Endothelial cell of umbilical vein (primary cell): ENCODE measurements around the gene ANKFN1. TPM values are rescaled to one million over a fixed set of nuclear protein-coding genes. Genes with fewer than 3 reads are reported as not detected.

Experiments used
- BruUV-seq: library from RNA; stranded (reverse); fragments of 400-500 nt; replicated peaks from 2 replicates; lab custom pipeline; 2021; lab: Mats Ljungman, UMichigan
- CTCF ChIA-PET: fragments of 300-600, 350-600 bp; sonication (Branson Sonifier 250); formaldehyde crosslinking; loops from one replicate; lab custom pipeline; 2021; ENCODE audit warnings: antibody characterized with exemption, inconsistent platforms; lab: Charles Lee
- POLR2A ChIA-PET: fragments of 300-600, 350-600 bp; sonication (Branson Sonifier 250); formaldehyde crosslinking; loops from one replicate; lab custom pipeline; 2021; ENCODE audit warnings: antibody characterized with exemption, inconsistent platforms; lab: Charles Lee
- DNase-seq: peaks from one replicate; pipeline ENCODE4 v3.0.0-alpha.2; 2011; ENCODE audit warnings: low read depth, low spot score
- FAIRE-seq: peaks from 2 replicates; lab custom pipeline; 2011; peaks lifted over from hg19 to GRCh38; lab: Jason Lieb, UNC
- H2AFZ ChIP-seq: 2 replicates; pipeline ENCODE4 v1.6.0; 2012; ENCODE audit warnings: low read depth, low read length, control low read depth, inconsistent platforms
- H3K27ac ChIP-seq: 2 replicates; pipeline ENCODE4 v1.5.1; 2011; ENCODE audit warnings: low read depth, mild to moderate bottlenecking, control low read depth, low read length, moderate library complexity; ENCODE audit not compliant: insufficient read depth
- H3K27me3 ChIP-seq, 2 experiments: 2 replicates each; pipeline versions ENCODE4 v1.6.0 to v1.6.1; 2011; ENCODE audit warnings: low read length in 2 of 2, mixed read lengths in 1 of 2; ENCODE audit not compliant: control insufficient read depth in 2 of 2, insufficient read depth in 2 of 2
- H3K36me3 ChIP-seq, 2 experiments: 2 replicates in 1 of 2; 3 replicates in 1 of 2; pipeline ENCODE4 v1.5.1; 2011; ENCODE audit warnings: low read length in 2 of 2, mild to moderate bottlenecking in 1 of 2, moderate library complexity in 1 of 2; ENCODE audit not compliant: control insufficient read depth in 2 of 2, insufficient read depth in 2 of 2; ENCODE audit errors: extremely low read depth in 1 of 2
- H3K4me1 ChIP-seq: 3 replicates; pipeline ENCODE4 v1.5.1; 2011; ENCODE audit warnings: mild to moderate bottlenecking, low read length; ENCODE audit not compliant: control insufficient read depth, insufficient read depth; ENCODE audit errors: extremely low read depth
- H3K4me2 ChIP-seq: 2 replicates; pipeline ENCODE4 v1.6.1; 2011; ENCODE audit warnings: low read length, control low read depth, mixed read lengths; ENCODE audit not compliant: insufficient read depth
- H3K4me3 ChIP-seq, 3 experiments: fragments of 200-600 bp in 1 of 3; sonication (generic), shearing (Covaris generic) in 1 of 3; replicated peaks in 1 of 3; 2 replicates each; pipeline ENCODE4 v1.5.1; 2011 to 2016; ENCODE audit warnings: control low read depth in 3 of 3, low read length in 3 of 3, mild to moderate bottlenecking in 2 of 3, inconsistent platforms in 1 of 3, low read depth in 1 of 3, moderate library complexity in 1 of 3; ENCODE audit not compliant: insufficient read depth in 1 of 3
- H3K79me2 ChIP-seq: 2 replicates; pipeline ENCODE4 v1.6.0; 2012; ENCODE audit warnings: low read length, inconsistent platforms; ENCODE audit not compliant: control insufficient read depth, insufficient read depth
- H3K9ac ChIP-seq: replicated peaks from 2 replicates; pipeline ENCODE3; 2011; ENCODE audit warnings: low read length, control low read depth; ENCODE audit not compliant: insufficient read depth; ENCODE audit errors: extremely low read depth
- H3K9me1 ChIP-seq: replicated peaks from 3 replicates; pipeline ENCODE4 v1.6.0; 2011; ENCODE audit warnings: mild to moderate bottlenecking, low read length; ENCODE audit not compliant: control insufficient read depth, insufficient read depth; ENCODE audit errors: extremely low read depth
- H3K9me3 ChIP-seq: replicated peaks from 2 replicates; pipeline ENCODE4 v1.5.1; 2012; ENCODE audit warnings: low read length, inconsistent platforms; ENCODE audit not compliant: control insufficient read depth, insufficient read depth
- H4K20me1 ChIP-seq: replicated peaks from 2 replicates; pipeline ENCODE3; 2011; ENCODE audit warnings: mild to moderate bottlenecking, low read length; ENCODE audit not compliant: control insufficient read depth, insufficient read depth; ENCODE audit errors: extremely low read depth
- EZH2 ChIP-seq: IDR thresholded peaks from 2 replicates; pipeline ENCODE4 v1.6.1; 2012; ENCODE audit warnings: borderline replicate concordance, low read depth, mild to moderate bottlenecking, moderate library complexity, low read length, inconsistent platforms; ENCODE audit not compliant: severe bottlenecking
- GATA2 ChIP-seq: IDR thresholded peaks from 2 replicates; pipeline ENCODE4 v1.7.0; 2011; ENCODE audit warnings: low read depth, mild to moderate bottlenecking, moderate library complexity, mixed read lengths, low read length; ENCODE audit not compliant: insufficient read length, insufficient read depth
- JUN ChIP-seq: IDR thresholded peaks from 2 replicates; pipeline ENCODE4 v1.6.1; 2011; ENCODE audit warnings: borderline replicate concordance, low read depth; ENCODE audit not compliant: insufficient read length, insufficient read depth
- MAX ChIP-seq: IDR thresholded peaks from 2 replicates; pipeline ENCODE4 v1.6.1; 2011; ENCODE audit not compliant: insufficient read depth, insufficient read length
- MYC ChIP-seq: IDR thresholded peaks from one replicate; pipeline ENCODE4 v1.6.1; 2011; ENCODE audit warnings: mild to moderate bottlenecking, low read depth, low read length
- POLR2A ChIP-seq: IDR thresholded peaks from 2 replicates; pipeline ENCODE4 v1.6.1; 2012; ENCODE audit warnings: low read depth, mild to moderate bottlenecking, control low read depth, low read length
- POLR2AphosphoS5 ChIP-seq: IDR thresholded peaks from 2 replicates; pipeline ENCODE4 v1.6.1; 2012; ENCODE audit warnings: low read depth, mild to moderate bottlenecking, control low read depth, low read length, moderate library complexity; ENCODE audit not compliant: insufficient read depth
- dilution Hi-C: fragments of 300-500 bp; cut with MboI; formaldehyde crosslinking; loops from one replicate; pipeline ENCODE4 v1.15.0; 2019; ENCODE audit warnings: low sequenced_read_pairs; ENCODE audit not compliant: extremely low pct_ligation_motif_present
- intact Hi-C: fragments of 100-400 bp; cut with micrococcal nuclease; formaldehyde crosslinking; loops from one replicate; pipeline ENCODE4 v1.10.0; 2022
- polyA plus RNA-seq, 4 experiments: library from polyadenylated mRNA; depleted of rRNA in 3 of 4; stranded (reverse) in 3 of 4; unstranded in 1 of 4; fragments of >200 nt; gene quantifications; 2 replicates each; pipeline versions ENCODE4 v1.2.1 to v1.2.3, GENCODE V29; 2011 to 2012; ENCODE audit warnings: missing spikeins in 1 of 4
- total RNA-seq: library from RNA; stranded (reverse); gene quantifications from 2 replicates; pipeline ENCODE4 v1.2.3, GENCODE V29; 2021

ANKFN1 gene
- total and polyA plus RNA-seq, 2 donors (not counting 3 experiments of a cell fraction or from before 2014, with no cell fraction given), result 0.15 TPM; not detected in 1

GRCh38 chr17:56171186-56171959 is 18.1 kb downstream of the ANKFN1 start:
- H3K4me3 ChIP-seq, result no peak overlapping the region
- no TSS peak for BruUV-seq
- no peak overlapping the region for H3K9ac ChIP-seq
- peaks cover 0 to 7% of the 10 kb centered on the region in 2 experiments for H3K27me3 ChIP-seq
- no peak for DNase-seq
- ChIA-PET POLR2A (no interaction called here), CTCF (no interaction called here)
- TF ChIP-seq POLR2A (no peak), GATA2 (no peak), POLR2AphosphoS5 (no peak), MYC (no peak), MAX (no peak), EZH2 (no peak), JUN (no peak)
- no peak overlapping the region for H3K27ac ChIP-seq
- no peaks in the 10 kb centered on the region for H3K36me3 ChIP-seq
- H3K4me1 ChIP-seq, result no peaks in the 10 kb centered on the region
- H3K79me2 ChIP-seq, result no peaks in the 10 kb centered on the region
- dilution Hi-C loops, result loop anchor here (10.0 kb wide), 1 partner anchor 123 kb away; no protein-coding TSS in a partner anchor
- no peak for FAIRE-seq
- no peaks in the 10 kb centered on the region for H4K20me1 ChIP-seq
- intact Hi-C loops, result no loop called here
- H3K9me1 ChIP-seq, result no peaks in the 10 kb centered on the region
- no peaks in the 10 kb centered on the region for H3K9me3 ChIP-seq
- no peak overlapping the region for H3K4me2 ChIP-seq
- H2AFZ ChIP-seq, result no peak overlapping the region
